A172 (cell line): ENCODE data around the gene KRT27. TPM values are rescaled to one million over a fixed set of nuclear protein-coding genes. Genes with fewer than 3 reads are reported as not detected.
A peak's percentile ranks its signal among the peaks of the same experiment; 100 is the strongest.
"Not testable (repeated sequence)": the region's sequence is repeated elsewhere in the genome, so short reads cannot be mapped to it uniquely, and the experiment has no call there.

Experiments used
- DNase-seq: peaks from one replicate; pipeline ENCODE4 v3.0.0-alpha.2; 2015; ENCODE audit warnings: low spot score
- total RNA-seq: library from RNA; depleted of rRNA; stranded (reverse); fragments of >200 nt; shearing (Covaris generic); gene quantifications from 2 replicates; pipeline ENCODE4 v1.2.3, GENCODE V29; 2014; rRNA removed

KRT27 gene
- total RNA-seq, 1 experiment from 2014 or later, result not detected

- DNase-seq, result no peak
Measured at GRCh38 chr17:40755231-40755630, 27.1 kb downstream of the KRT27 start, which contains the start of gene KRT25. Gene KRT25, minus strand, starts transcription at chr17:40755331. Its CDS starts 60 bp downstream, at chr17:40755271.

GRCh38 chr17:40753804-40754203 is 28.5 kb downstream of the KRT27 start:
- no peak for DNase-seq

GRCh38 chr17:40751065-40751464 is 31.3 kb downstream of the KRT27 start:
- no peak for DNase-seq

GRCh38 chr17:40750391-40750790 is 32.0 kb downstream of the KRT27 start:
- no peak for DNase-seq

- not testable (repeated sequence) for DNase-seq
Measured at GRCh38 chr17:40748666-40749065, 33.7 kb downstream of the KRT27 start.

GRCh38 chr17:40738553-40738952 is 43.8 kb downstream of the KRT27 start:
- no peak for DNase-seq

GRCh38 chr17:40735016-40735415 is 47.3 kb downstream of the KRT27 start:
- DNase-seq, result no peak

- no peak for DNase-seq
Measured at GRCh38 chr17:40734018-40734417, 48.3 kb downstream of the KRT27 start.

GRCh38 chr17:40730970-40731369 is 51.4 kb downstream of the KRT27 start:
- DNase-seq, result no peak

GRCh38 chr17:40727447-40728231 is 54.7 kb downstream of the KRT27 start:
- DNase-seq, result peak; percentile 10

- DNase-seq, result no peak
Measured at GRCh38 chr17:40726919-40727318, 55.4 kb downstream of the KRT27 start.

Other genes starting within 250 kb of the KRT27 start
- gene CCR7, start 217.1 kb downstream of the KRT27 start, total RNA-seq, result not detected in 2 replicates
- 161 and 168 TPM in 2 replicates for gene SMARCE1, start 134.7 kb downstream of the KRT27 start, total RNA-seq
- not detected in 2 replicates for gene KRT222, start 117.4 kb downstream of the KRT27 start, total RNA-seq
- gene KRT24, start 78.8 kb downstream of the KRT27 start, total RNA-seq, result not detected in 2 replicates
- not detected in 2 replicates for gene KRT25, start 27.2 kb downstream of the KRT27 start, total RNA-seq
- gene KRT26, start 10.3 kb downstream of the KRT27 start, total RNA-seq, result not detected in 2 replicates
- not detected in 2 replicates for gene KRT28, start 17.4 kb upstream of the KRT27 start, total RNA-seq
- gene KRT10, start 40.1 kb upstream of the KRT27 start, total RNA-seq, result 28.5 and 34.7 TPM in 2 replicates
- not detected in 2 replicates for gene KRT12, start 84.7 kb upstream of the KRT27 start, total RNA-seq
- not detected in 2 replicates for gene KRT20, start 102.7 kb upstream of the KRT27 start, total RNA-seq
- not detected in 2 replicates for gene KRT23, start 155.1 kb upstream of the KRT27 start, total RNA-seq
- gene KRT39, start 184.4 kb upstream of the KRT27 start, total RNA-seq, result not detected in 2 replicates
- not detected in 2 replicates for gene KRT40, start 201.8 kb upstream of the KRT27 start, total RNA-seq
- gene KRTAP3-3, start 211.6 kb upstream of the KRT27 start, total RNA-seq, result not detected in 2 replicates
- not detected in 2 replicates for gene KRTAP3-2, start 217.4 kb upstream of the KRT27 start, total RNA-seq
- gene KRTAP3-1, start 226.6 kb upstream of the KRT27 start, total RNA-seq, result not detected in 2 replicates
- not detected in 2 replicates for gene KRTAP1-5, start 244.7 kb upstream of the KRT27 start, total RNA-seq
- not detected in 2 replicates for gene KRTAP1-4, start 247.6 kb upstream of the KRT27 start, total RNA-seq